ENCODE measurements around the gene HSPB1.
"Not testable (repeated sequence)": the region's sequence is repeated elsewhere in the genome, so short reads cannot be mapped to it uniquely, and the experiment has no call there.

Gene HSPB1

GRCh38 chr7:76281706-76282343 lies 20.6 kb upstream of the HSPB1 start:
- no peak for DNase-seq

- no peak for DNase-seq
Observed at GRCh38 chr7:76282344-76283253, 19.9 kb upstream of the HSPB1 start.

GRCh38 chr7:76283254-76284159 lies 19.0 kb upstream of the HSPB1 start:
- no peak for DNase-seq

GRCh38 chr7:76285604-76286374 lies 16.7 kb upstream of the HSPB1 start:
- DNase-seq, result no peak

GRCh38 chr7:76286842-76287403 lies 15.6 kb upstream of the HSPB1 start:
- no peak for DNase-seq

GRCh38 chr7:76290847-76291350 lies 11.6 kb upstream of the HSPB1 start:
- not testable (repeated sequence) for DNase-seq

GRCh38 chr7:76291351-76292212 lies 10.9 kb upstream of the HSPB1 start:
- peak; percentile 93 for DNase-seq

GRCh38 chr7:76292213-76292573 lies 10.3 kb upstream of the HSPB1 start:
- DNase-seq, result no peak

- DNase-seq, result not testable (repeated sequence)
Observed at GRCh38 chr7:76292911-76293310, 9.6 kb upstream of the HSPB1 start.

GRCh38 chr7:76293407-76293901 lies 9.0 kb upstream of the HSPB1 start:
- no peak for DNase-seq

GRCh38 chr7:76294344-76295024 lies 8.0 kb upstream of the HSPB1 start:
- DNase-seq, result peak; percentile 39

- no peak for DNase-seq
Observed at GRCh38 chr7:76296743-76297740, 5.4 kb upstream of the HSPB1 start.

GRCh38 chr7:76300166-76300731 lies 2.2 kb upstream of the HSPB1 start:
- no peak for DNase-seq

GRCh38 chr7:76301000-76301399 lies 1.5 kb upstream of the HSPB1 start:
- DNase-seq, result no peak

GRCh38 chr7:76303202-76304147 lies 1.0 kb downstream of the HSPB1 start:
- peak; percentile 83 for DNase-seq

GRCh38 chr7:76304888-76305375 lies 2.5 kb downstream of the HSPB1 start:
- no peak for DNase-seq

GRCh38 chr7:76308874-76309273 lies 6.4 kb downstream of the HSPB1 start:
- DNase-seq, result not testable (repeated sequence)
